Effector CD4-positive, alpha-beta T cell (primary cell): ENCODE data around the gene TLK1.
A peak's percentile ranks its signal among the peaks of the same experiment; 100 is the strongest.

ENCODE experiments used
- DNase-seq: peaks from one replicate; pipeline ENCODE4 v3.0.0-alpha.2; 2020

Gene TLK1

DNA sequence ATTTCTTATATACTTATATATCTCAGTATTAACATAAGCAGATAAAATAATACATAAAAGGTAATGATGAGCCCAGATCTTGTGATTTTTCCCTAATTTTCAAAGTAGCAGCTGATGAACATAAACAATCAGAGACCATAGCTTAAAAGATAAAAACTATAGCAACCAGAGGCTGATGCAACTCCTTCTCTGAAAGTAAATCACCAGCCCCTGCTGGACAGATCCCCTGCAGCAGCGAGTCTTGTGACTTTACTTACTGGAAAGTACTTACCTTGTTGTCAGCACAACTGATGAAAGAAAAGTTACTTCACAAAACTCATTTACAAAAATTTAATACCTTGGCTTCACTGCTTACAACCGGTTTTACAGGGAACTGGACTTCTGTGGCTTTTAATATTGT is 164.4 kb downstream of the TLK1 start:
- no peak for DNase-seq

DNA sequence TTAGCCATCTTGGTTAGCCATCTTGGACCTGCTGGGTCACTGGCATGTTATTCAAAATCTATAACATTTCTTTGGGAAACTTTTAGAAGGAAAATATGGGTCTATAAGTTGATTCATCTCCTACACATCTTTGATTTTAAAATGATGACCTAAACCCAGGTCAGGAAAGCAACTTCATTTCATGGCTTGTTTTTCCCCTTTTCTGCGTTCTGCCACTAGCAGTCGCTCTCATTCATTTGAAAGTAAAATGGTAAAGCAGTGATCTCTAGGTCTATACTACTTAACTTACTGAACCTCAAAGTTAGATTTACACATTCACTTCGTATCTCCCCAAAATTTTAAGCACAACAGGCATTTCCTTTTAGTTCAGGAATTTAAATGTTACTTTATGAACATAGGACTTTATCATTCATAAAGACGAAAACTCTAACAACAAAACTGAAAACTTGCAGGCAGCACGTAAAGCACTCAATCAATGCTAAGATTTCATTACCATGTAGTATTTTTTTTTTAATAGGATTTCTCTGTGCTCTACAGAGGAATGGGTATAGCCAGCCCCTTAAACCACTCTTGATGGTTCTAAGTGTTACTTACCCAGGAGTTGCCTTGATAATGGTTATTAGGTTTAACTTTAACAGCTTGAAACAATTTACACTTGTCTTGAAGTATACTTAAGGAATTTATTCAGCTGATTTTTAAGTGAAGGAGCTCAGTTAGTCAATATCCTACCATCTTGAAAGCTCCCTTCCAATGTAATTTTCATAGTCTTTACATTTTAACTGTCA is 169.1 kb downstream of the TLK1 start:
- no peak for DNase-seq

DNA sequence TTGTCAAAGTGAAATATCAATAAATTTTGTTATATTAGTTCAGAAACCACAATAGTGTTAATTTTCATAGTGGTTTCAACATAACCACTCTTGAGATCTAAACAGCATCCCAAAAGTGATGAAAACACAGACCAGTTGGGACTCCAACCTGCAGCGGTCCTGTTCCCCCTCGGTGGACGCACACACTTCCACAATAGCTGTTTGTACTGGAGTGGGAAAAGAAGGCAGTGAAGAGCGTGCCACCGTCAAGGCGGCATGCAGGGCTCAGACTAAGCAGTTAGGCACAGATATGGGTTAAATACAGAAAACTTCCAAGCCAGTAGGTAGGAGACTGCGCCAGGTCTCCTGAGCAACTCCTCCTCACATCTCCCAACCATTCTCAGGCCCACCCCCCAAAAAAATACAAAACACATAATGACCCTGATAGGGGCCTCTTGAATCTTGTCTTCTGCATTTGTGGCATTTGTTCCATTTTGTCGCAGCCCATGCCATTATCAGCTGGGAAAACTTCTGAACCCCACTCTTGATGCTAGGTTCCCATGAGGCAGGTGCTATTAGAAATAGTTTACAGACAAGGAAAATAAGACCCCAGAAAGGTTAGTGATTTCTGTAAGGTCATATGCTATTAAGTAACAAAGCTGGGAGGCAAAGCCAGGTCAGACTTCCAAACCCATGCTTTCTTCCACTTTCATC is 174.0 kb downstream of the TLK1 start:
- DNase-seq: no peak

DNA sequence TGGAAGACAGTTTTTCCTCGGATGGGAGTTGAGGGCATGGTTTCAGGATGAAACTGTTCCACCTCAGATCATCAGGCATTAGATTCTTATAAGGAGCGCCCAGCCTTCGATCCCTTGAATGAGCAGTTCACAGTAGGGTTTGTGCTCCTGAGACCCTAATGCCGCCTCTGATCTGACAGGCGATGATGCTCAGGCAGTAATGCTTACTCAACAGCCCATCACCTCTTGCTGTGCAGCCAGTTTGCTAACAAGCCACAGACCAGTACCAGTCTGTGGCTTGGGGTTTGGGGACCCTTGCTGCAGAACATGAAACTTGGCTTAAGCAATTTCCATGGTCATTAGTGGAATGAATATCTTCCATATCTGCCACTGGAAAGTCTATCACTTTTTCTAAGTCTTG is 175.3 kb downstream of the TLK1 start:
- DNase-seq: no peak

DNA sequence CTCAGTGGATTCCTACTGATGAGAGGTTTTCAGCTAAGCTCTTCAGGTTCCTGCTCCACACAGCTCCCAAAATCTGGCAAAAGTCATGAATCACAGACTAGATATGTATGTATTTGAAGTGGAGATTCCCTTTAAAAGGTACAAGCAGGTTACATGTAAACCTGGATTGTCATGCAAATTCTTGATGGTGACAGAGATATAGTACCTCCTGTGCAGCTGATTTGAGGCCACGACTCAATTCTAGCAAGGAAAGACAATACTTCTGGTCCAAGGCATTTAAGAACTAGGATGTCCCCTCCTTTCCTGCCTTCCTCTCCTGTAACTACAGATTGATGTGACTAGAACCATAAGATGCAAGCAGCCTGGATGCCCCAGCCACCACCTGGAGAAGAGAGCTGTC is 176.6 kb downstream of the TLK1 start:
- no peak for DNase-seq

DNA sequence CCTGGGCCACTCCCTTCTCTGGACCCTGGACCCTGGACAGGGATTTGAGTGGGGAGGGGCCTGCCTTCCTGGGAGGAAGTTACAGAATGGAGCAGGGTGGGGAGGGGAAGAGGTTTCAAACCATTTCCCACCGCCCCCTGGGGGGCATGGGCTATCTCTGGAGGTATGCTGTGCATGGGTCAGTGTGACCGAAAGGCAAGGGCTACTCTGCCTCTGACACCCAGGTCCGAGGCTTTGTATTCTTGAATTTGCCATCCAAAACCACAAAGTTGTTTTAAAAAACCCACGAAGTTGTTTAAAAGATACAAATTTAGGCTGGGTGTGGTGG is 184.8 kb downstream of the TLK1 start:
- no peak for DNase-seq

DNA sequence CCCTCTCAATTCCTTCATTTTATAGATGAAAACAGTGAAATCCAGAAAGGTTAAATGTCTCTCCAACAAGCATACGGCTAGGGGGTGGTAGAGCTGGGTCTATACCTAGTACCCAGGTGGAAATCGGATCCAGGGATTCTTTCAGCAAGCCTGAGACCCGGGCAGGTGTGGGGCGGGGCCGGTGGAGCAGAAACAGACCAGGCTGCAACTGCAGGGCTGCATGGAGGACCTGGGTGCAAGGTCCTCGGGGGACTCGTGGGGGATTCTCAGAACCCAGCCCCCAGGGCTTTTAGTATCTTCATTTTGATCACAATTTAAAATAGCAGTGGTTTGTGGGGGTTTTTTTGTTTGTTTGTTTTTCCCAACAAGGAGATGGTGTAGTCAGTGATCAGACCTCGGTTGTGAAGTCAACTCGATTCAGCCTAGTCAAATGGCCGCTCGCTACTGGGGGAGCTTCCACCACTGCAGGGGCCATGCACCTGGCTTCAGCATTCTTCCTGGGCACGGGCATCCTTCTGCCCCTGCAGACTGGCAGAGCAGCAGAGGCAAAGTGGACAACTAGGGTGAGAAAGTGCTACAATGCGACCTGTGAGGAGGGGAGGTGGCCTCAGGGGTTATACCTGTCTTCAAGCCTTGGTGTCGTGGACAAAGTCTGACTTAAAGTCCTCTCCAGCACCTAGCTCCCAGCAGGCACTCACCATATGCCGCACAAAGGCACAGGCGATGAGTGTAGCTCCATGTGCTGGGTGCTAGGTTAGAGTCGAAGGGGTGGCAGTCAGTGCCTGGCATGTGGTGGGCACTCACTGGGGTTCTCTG is 185.4 kb downstream of the TLK1 start:
- DNase-seq: no peak

DNA sequence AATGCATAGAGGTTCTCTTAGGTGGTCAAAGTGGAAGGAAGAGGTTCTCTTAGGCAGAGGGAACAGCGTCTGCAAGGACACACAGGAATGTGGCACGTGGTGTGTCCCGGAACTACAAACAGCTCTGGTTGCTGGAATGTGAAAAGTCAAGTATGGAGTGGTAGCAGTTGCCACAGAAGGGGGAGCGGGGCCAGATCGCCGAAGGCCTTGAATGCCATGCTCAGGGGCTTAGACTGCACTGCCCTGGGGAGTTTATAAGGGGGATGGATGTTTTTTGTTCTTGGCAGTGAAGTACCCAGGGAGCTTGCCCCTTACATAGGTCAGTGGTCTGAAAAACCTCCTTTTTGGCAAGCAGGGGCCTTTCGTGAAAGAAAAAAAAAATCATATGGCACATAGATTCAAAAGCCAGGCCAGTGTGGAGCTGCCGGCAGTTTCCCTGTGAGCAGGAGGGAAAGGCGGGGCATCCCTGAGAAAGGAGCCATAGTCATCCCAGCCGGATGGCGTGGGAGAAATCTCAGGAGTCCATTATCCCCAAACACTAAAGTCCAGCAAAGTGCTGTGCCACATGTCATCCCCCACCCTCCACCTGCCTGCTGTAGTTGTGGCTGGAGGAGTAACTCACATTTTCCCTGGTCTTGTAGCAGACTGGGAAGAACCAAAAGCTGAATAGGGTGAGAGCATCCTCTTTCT is 186.2 kb downstream of the TLK1 start:
- no peak for DNase-seq

DNA sequence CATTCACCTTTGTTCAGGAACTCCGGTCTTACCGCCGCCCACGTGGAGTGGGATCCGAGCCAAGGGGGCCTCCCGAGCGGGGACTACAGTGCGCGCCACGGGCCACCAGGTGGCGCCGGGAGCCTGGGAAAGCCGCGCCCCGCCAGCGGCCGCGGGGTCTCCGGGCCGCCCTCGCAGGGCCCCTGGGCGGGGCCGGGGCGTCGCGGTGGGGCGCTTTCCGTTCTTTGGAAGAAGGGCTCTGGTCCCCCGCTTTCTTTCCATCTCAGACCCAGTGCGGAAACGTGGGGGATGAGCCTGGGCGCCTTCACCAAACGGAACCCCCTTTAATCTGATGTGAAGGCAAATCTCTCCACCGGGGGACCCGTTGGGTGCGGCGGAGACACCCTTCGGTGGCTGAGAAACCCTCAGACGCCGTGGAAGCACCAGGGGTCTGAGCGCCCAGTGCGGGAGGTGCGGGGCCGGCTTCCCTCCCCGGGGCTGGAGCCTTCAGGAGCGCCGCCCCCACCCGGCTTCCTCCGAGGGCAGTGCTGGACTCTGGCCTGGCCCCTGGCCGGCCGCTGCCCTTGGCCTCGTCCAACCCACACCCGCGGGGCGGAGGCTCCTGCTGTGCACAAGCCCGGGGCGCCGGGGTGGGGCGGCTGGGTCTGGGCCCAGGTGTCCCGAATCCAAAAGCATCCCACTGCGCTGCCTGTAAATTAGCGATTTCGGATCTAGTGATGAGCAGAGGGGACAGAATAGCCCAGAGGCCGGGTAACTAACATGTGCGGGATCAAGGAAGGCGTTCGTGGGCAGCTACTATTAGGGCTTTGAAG is 187.0 kb downstream of the TLK1 start:
- peak; percentile 83 for DNase-seq

DNA sequence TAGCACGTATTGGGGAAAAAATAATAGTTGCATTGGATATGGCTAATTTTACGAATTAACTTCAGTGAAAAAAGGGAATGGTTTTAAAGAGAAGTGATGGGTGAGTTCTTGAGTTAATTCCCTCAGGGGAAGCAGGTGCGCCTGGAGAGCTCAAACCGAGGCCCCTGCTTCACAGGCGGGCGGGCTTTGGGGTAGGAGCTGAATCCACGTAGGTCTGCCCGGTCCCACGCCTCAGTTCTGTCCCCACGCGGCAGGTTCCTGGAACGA is 187.5 kb downstream of the TLK1 start:
- no peak for DNase-seq

DNA sequence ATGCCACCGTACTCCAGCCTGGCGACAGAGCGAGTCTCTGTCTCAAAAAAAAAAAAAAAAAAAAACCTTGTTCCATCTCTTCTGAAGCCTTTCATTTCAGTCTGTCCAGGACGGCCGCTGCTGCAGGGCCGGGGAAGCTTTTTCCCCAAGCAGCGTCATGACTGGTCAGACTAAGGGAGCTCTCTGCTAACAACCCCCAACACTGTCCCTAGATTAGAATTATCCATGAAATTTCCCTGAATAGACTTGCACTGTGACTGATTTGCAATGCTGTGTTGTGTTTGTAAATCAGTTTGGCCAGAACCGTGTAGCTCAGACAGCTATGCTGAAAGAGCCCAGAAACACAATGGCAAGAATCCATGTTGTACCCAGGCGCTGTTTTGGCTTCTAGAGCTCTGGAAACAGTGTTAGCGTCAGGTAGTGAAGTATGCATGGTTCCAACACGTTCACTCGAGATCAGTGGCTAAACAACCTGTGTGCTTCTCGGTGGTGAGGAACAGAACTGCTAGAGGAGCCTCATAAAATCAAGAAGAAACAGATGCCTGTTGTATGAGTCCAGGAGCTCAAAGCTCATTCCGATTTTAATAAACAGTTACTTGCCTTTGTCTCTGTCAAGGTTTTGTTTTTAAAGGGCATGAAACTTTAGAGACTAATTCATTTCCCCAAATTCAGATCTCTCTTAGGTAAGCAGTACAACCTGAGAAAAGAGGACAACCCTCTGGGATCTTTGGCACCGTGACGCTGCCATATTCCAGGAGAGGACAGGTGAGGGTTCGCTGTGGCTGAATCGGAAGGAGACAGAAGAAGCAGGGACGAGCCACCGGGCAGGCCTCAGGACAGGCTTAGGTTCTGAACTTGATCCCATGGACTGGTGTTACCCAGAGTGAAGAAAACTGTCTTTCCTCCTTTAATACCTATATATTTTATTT is 188.1 kb downstream of the TLK1 start:
- DNase-seq: no peak

DNA sequence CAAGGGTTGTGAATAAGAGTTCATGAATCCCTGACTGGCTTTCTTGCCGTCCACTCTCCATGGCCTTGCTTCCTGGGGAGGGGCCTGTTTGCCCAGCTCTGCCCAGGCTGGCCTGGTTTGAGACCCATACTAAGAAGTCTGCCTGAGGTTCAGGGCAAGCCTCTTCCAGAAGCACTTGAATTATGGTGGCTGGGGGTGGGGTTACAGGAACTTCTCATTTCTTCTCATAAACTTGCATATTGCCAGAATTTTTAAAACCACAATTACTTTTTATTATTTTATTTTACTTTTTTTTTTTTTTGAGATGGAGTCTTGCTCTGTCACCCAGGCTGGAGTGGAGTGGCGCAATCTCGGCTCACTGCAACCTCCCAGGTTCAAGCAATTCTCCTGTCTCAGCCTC is 189.6 kb downstream of the TLK1 start:
- DNase-seq: no peak

DNA sequence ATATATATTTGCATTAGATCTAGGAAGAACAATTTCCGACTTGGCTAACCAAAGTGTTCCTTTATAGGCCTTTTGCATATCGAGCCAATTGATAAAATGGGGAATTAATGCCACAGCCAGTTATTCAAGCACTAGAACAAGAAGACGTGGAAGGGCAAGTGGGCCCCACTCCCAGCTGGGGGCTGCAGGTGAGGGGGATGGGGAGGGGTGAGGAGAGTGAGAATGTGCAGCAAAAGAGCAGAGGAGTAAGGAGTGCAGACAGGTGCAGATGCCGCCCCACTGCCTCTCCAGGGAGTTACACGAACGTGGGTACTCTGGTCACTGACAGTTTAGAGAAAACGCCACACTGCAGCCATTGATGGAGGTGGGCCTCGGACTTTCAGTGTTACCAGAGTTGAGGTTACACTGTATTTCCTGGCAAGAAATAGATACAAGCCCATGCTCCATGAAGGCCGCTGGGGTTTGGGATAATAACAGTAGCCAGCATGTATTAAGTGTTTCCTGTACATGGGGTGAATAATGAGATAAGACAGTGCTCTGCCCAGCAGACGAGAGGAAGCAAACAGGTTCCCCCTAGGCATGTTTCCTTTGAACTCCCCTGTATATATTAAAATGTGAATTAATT is 190.7 kb downstream of the TLK1 start:
- DNase-seq: no peak

DNA sequence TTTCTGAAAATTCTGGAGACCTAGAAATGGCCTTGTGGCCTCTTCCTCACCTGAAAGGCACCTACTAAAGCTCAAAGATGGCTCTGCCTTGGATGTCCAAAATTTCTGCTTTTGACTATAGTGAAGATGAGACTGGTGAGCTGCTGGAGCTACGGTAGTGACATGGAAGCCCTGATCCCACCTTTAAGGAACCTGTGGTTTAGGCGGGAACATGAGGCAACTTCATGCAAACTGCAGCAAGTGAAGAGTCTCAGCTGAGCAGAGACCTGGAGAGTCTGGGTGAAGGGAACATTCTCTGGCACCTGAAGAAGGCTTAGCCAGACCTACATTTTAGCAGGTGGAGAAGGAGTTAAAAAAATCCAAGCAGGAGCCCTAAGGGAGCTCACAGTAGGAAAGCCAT is 191.7 kb downstream of the TLK1 start:
- no peak for DNase-seq

DNA sequence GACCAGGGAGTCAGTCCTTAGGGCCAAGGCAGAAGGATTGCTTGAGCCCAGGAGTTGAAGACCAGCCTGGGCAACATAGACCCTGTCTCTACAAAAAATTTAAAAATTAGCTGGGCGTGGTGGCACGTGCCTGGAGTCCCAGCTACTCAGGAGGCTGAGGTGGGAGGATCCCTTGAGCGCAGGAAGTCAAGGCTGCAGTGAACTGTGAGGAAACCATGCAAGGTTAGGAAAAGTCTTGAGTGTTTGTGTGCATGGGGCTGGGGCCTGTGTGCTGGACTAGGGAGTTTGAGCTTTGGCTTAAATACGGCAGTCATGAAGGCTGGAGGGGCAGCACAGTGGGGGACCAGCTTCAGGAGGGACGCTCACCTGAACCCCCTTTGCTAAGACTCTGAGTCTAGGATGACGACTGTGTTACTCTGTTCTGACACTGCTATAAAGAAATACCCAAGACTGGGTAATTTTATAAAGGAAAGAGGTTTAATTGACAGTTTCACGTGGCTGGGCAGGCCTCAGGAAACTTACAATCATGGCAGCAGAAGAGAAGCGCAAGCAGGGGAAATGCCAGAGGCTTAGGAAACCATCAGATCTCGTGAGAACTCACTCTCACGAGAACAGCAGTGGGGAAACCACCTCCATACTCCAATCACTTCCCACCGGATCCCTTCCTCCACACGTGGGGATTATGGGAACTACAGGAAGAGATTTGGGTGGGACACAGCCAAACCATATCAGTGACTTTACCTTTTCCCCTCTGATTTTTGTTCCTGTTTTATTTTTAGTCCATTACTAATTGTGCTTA is 192.3 kb downstream of the TLK1 start:
- DNase-seq: no peak

DNA sequence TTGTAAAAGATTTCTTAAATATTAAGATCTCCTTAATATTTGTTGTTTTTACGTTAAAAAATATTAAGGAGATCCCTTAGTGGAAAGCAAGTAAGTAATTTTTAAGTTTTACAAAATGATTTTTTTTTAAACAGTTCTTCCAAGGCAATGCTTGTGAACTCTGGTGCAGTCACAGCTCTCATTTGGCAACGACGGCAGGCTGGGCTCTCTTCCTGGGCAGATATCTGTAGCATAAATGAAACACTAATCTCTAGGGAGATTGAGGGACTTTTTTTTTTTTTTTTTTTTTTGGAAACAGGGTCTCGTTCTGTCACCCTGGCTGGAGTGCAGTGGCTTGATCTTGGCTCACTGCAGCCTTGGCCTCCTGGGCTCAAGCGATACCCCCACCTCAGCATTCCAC is 193.1 kb downstream of the TLK1 start:
- no peak for DNase-seq

DNA sequence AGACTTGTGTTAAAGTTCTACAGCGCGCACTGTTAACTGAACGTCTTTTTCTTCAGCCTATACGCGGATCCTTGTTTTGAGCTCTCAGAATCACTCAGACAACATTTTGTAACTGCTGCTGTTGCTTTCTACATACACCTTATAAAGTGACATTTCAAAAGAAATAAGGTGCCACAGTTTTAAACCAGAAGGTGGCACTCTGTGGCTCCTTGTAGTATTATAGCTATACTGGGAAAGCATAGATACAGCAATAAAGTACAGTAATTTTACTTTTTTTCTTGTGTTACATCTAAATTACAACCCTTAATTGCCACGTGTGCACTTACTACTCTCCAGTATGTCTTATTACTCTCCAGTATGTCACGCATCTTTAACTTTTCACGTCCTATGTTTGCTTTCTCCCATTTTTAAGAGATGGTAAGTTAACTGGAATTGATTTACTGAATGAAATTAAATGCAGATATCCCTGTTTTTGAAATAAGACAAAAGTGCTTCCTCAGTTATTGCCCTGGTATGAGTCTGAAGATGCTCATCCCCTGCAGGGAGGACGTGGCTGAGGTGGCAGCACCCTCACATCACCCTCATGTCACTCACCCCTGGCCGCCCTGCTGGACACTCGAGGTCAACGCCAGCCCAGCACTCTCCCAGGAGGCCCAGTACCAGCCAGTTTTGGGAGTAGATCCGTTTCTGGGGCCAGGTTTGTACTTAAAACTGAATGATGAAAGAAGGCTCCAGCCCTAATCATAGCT is 193.9 kb downstream of the TLK1 start:
- DNase-seq: no peak

DNA sequence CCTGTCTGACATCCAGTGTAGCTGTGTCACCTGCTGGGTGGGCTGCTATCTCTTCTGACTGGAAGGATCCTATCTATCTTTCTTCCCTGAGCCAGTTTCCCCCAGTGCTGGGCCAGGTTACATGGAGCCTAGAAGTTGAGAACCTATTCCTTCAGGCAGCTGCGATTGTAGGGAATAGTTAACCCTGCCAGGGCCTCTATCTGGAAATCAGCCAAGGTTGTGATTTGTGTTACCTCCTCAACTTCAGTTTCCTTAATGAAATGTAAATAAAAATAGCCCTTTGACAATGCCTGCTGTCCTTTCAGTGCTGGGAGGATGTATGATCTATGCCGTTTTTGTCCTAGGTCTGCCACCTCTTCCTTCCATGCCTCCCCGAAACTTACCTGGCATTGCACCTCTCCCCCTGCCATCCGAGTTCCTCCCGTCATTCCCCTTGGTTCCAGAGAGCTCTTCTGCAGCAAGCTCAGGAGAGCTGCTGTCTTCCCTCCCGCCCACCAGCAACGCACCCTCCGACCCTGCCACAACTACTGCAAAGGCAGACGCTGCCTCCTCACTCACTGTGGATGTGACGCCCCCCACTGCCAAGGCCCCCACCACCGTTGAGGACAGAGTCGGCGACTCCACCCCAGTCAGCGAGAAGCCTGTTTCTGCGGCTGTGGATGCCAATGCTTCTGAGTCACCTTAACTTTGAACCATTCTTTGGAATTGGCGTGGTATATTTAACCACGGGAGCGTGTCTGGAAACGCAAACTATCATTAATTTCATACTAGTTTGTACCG is 195.1 kb downstream of the TLK1 start:
- no peak for DNase-seq

DNA sequence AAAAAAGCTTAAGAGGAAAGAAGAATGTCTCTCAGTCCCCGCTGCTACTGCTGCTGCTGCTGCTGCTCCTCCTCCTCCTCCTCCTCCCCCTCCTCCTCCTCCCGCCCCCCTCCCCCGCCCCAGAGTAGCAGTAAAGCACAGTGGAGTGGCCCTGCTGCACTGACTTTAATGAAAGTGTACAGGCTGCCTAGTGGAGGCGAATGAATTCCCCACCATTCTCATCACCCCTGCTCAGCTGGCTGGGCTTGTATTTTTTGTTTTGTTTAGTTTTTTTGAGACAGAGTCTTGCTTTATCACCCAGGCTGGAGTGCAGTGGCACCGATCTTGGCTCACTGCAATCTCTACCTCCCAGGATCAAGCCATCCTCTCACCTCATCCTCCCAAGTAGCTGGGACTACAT is 197.3 kb downstream of the TLK1 start:
- DNase-seq: no peak
